DMS153 (cell line): ENCODE data around the gene CHMP5.

ENCODE experiments used
- DNase-seq: peaks from one replicate; lab custom pipeline; 2025; lab: John Stamatoyannopoulos, UW

Gene CHMP5

DNA sequence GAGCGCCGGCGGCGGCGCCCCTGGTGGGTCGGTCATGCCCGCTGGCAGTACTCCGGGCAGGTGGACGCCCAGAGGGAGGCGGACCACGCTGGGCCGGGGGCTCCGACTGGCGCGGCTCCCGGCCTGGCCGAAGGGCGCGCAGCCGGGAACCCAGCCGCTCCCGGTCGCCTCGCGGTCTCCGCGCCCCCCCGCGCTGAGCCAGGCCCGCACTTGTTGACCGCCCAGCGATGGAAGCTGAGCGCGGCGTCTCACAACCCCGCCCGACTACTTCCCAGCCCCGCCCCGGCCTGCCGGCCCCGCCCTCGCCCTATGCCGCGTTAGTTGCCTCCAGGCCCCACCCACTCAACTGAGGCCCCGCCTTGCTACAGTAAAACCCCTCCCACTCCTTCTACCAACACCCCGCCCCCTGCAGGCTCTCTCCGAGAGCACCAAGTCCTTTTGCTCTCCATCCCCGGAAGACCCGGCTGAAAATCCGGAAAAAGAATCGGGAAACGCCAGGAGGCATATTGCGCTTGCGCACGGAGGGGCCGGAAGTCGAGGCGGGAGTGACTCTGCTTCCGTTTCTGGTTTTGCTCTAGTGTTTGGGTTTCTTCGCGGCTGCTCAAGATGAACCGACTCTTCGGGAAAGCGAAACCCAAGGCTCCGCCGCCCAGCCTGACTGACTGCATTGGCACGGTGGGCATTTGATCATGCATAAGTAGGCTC is at the start of gene CHMP5, which contains the start of gene BAG1:
TSS of gene CHMP5 (plus strand) at position 577 of the 705 bp plus-strand sequence. CDS start at position 607, 30 bp downstream.
TSS of gene BAG1 (minus strand) at position 236 of the 705 bp plus-strand sequence.
- DNase-seq = peak; percentile 99

DNA sequence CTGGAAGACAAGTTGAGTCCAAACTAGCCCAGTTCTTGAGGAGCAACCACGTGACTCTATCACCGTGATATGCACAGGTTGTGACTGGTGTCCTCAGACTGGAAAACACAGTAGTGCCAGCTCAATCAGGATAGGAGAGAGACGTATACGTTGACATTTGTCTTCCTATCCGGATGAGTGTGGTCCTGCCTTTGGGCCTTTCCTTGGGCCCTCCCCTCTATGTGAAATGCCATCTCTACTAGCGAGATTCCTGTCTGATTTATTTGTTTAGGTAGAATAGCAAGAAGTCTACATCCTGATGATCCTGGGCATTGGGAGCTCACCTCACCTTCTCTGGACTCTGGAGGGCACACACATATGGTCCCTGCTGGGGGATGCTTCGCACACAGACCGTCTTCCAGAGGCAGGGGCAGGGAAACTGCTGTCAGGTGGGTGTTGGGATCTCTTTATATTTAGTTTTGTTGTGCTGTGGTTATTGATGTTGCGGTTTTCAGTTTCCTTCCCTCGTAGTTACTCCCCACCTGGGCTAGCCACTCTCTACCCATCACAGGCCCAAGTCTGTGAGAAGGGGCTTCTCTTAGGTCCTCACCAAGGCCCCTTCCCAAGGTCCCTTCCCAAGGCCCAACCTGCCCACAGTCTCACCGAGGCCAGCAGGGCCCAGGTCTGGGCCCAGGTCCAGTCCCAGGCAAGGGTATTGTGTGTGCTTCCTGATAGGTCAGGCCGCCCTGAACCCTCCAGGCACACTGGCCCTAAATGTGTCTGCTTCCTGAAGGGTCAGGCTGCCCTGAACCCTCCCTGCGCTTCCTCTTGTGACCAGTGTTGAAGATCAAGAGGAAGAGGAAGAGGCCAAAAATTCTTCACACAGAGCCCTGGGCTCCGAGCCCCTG is 43.9 kb upstream of the CHMP5 start:
- DNase-seq = no peak

DNA sequence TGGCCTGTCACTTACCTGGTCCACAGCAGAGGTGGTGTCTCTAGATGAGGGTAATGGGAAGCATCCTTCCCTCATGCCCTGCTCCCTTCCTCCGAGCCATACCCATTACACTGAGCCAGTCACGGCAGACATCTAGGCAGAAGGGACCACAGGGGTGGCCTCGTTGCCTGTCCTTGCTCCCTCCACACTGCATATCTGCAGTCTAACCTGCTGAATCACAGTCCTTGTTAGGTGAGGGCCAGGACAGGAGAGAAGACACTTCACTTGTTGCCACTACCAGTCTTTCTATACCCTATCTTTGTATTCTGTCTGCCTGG is 43.3 kb upstream of the CHMP5 start:
- DNase-seq = no peak

DNA sequence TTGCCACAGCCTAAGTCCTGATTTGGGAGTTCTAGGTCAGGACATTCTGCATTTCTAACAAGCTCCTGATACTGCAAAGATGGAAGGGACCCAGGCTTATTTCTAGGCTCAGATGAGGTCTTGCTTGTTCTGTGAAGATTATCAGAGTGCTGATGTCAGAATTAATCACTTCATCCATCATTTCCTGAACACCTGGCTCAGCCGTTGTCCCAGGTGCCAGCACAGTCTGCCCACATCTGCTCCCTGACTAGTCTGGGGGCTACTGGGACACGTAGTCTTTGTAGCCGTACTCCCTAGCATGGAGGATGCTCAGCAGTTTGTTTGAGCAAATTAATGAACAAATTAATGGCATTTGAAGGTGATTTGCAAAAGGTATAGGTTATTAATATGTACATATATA is 42.8 kb upstream of the CHMP5 start:
- DNase-seq = no peak

DNA sequence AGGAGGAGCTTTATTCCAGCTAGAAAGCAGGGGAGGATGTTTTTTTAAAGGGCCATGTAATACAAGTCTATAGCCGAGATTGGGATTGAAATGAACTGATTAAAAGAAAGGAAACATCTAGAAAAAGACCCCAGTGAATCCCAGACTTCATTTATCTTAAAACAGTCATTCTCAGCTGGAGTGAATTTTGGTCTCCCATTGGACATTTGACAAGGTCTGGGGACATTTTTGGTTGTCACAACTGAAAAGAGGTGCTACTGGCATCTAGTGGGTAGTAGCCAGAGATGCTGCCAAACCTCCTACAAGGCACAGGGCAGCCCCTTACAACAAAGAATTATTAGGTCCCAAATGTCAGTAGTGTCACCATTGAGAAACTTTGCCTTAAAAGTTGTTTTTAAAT is 41.2 kb upstream of the CHMP5 start:
- no peak for DNase-seq

DNA sequence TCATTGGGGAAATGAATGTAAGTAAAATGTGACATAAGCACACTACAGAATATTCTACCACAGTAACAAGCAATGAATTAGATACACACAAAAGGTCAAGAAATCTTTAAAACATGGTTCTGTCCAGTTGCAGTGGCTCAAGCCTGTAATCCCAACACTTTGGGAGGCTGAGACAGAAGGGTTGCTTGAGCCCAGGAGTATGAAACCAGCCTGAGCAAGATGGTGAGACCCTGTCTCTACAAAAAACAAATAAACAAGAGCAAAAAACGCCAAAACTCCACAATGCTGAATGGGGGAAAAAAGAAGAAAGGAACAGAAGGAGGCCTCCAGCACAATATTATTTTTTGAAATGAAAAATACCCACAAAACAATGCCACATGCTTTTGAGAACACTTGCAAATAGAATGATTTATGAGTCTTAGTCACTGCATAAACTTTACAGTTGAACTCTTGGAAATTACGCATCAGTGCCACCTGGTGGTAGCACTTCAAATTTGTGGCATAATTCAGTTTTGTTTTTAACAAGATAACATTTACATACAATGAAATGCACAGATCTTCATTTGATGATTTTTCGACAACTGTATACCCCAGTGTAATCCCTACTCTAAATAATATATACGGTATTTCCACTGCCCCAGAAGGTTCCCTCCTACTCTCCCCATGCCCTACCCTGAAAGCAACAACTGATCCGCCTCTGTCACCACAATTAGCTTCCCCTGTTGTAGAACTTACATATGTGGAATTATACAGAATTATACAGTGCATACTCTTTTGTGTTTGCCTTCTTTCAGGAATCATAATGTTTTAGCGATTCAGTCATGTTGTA is 39.3 kb upstream of the CHMP5 start:
- DNase-seq = peak; percentile 52

DNA sequence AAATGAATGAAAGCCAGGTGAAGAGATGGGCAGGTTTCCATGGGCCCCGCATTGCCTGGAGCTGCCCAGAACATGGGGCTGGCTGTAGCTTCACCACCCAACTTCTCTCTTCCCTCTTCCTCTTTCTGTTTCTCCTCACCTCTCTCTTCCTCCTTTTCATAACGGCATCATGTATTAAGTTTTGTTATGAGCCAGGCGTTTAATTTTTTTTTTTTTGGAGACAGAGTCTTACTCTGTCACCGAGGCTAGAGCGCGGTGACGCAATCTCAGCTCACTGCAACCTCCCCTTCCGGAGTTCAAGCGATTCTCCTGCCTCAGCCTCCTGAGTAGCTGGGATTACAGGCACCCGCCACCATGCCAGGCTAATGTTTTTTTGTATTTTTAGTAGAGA is 37.8 kb upstream of the CHMP5 start:
- DNase-seq = no peak

DNA sequence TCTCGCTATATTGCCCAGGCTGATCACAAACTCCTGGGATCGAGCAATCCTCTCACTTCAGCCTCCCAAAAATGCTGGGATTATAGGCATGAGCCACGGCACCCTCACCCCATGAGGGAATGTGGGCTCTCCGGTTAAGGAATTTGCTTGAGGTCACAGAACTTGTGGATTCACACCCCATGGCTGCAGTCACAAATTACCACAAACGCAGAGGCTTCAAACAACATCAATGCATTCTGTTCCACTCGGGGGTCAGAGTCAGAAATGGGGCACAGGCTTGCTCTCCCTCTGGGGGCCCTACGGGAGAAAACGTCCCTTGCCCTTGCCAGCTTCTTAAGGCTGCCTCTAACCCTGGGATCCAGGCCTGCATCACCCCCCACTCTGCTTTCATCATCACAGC is 37.1 kb upstream of the CHMP5 start:
- no peak for DNase-seq

DNA sequence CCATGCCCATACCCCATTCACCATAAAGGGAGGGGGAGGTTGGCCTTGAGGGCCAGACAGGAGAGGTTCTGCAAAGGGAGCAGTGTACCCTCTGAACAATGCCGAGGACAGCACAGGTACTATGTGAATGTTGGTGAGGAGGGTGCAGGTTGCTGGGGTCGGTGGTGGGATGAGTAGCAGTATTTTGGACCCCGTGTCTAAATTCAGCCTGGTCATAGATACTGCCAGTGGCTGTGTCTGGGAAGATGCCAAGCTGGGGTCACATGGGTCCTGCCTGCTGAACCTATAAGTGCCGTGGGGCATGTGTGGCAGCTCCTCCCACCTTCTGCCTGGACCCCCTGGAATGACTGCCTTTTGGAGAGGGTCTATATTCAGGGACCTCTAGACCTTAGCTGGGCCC is 36.2 kb upstream of the CHMP5 start:
- no peak for DNase-seq

DNA sequence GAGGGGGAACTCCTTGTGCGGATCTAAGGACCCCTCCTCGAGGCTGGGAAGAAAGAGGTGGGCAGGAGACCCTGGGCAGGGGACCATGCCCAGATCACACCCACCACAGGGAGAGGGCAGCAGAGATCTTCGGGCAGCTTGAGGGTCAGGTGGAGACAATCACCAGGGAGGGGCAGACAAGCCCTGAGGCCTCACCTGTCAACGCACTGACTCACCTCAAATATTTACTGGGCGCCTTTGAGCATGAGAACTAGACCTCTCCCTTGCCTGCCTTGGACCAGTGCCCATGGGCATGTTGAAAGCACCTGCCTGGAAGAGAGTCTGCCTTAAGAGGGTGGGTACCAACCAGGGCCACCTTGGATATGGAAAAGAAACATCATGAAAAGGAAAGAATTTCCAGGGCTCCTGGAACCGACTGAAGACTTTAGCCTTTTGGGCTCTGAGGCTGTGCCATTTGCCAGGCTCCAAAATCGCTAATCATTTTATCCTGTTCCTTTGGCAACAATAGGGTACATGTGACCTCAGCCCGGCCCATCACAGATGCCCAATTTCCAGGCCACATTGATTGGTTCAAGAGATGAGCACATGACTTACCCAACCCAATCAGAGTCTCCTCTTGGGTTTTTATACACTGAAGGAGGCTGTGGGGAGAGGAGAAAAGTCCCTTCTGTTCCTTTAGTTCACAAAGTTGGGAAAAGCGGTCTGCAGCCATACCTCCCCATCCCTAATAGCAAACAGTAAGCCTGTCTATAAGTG is 35.3 kb upstream of the CHMP5 start:
- peak; percentile 93 for DNase-seq

DNA sequence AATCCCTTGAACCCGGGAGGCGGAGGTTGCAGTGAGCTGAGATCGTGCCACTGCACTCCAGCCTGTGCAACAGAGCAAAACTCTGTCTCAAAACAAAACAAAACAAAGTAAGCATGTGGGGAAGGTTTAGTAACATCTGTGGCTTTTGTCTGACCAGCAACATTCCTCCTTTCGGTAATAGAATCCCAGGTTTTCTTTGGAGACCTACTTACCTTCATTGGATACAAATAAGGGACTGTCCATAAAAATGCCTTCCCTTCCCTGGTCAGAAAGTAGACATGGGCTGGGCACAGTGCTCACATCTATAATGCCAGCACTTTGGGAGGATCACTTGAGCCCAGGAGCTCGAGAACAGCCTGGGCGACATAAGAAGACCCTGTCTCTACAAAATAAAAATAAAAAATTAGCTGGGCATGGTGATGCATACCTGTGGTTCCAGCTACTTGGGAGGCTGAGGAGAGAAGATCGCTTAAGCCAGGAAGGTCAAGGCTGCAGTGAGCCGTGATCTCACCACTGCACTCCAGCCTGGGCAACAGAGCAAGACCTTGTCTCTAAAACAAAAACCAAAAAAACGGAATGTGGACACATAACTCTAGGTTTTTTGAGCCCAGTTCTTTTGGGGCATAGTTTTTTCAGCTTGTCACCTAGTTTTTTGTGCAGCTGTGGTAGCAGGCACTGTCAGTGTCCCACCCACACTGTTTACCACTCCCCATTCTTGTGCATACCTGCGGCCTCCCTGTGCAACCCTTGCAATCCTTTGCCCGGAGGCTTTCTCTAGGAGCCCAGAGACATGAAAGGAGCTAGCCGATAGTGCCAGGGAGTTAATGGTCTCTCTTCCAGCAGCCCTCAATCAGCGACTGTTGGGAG is 33.9 kb upstream of the CHMP5 start:
- DNase-seq = no peak

DNA sequence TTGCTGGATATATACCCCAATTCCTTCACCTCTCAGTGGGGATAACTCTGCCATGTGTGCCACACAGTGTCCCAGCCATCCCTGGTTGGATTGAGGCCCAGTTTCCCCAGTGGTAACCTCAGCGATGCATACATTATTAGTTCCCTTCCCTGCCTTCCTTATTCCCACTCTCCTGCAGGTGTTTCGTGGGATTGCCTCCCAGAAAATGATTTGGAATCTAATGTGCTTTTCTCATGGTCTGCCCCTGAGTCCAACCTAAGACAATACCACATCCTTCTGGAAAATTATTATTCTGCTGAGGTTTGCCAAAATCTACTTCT is 33.3 kb upstream of the CHMP5 start:
- DNase-seq = no peak

DNA sequence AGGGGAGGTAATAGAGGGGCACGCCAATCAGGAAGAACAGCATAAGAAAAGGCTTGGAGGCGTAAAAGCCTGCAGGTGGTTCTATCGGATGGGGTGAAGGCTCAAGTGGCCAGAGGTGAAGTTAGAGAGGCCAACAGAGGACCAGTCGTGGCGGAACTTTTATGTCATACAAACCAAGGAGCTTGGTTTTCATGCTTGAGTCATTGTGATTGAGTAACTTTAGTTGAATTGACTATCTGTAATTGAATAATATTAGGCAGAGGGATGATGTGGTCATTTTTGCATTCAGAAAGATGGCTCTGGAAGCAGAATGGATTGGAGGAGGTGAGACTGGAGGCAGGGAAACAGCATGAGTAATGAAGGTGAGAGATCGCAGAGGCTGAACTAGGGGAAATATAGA is 32.0 kb upstream of the CHMP5 start:
- DNase-seq = no peak

DNA sequence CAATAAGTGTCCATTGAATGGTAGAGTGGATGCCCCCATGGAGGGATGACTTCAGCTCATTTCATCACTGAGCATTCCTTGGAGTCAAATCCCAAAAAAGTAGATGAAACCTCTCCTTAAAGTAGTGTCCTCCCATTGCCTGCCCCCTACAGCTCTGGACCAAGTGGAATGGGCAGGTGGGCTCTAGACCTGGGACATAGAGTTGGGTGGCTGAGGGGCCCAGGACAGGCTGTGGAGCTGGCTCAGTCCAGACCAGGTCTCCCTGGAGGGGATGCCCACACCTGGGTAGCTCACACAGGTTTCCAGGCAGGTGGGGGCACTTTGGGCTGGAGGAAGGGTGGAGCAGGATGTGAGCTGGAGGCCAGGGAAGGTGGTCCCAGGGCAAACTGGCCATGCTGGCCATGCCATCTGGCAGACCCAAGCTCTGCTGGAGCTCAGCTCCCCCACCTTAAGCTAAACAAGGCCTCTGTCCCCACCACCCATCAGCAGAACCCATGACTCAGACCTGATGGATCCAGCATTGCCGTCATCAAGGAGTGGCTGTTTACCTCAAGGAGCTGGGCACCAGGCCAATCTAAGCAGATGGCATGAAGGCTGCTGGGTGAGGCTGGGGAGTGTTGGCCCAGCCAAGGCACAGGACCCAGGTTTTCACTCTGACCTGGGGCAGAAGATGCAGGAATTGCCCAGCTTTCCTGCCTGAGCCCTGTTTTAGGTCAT is 31.1 kb upstream of the CHMP5 start:
- peak; percentile 74 for DNase-seq

DNA sequence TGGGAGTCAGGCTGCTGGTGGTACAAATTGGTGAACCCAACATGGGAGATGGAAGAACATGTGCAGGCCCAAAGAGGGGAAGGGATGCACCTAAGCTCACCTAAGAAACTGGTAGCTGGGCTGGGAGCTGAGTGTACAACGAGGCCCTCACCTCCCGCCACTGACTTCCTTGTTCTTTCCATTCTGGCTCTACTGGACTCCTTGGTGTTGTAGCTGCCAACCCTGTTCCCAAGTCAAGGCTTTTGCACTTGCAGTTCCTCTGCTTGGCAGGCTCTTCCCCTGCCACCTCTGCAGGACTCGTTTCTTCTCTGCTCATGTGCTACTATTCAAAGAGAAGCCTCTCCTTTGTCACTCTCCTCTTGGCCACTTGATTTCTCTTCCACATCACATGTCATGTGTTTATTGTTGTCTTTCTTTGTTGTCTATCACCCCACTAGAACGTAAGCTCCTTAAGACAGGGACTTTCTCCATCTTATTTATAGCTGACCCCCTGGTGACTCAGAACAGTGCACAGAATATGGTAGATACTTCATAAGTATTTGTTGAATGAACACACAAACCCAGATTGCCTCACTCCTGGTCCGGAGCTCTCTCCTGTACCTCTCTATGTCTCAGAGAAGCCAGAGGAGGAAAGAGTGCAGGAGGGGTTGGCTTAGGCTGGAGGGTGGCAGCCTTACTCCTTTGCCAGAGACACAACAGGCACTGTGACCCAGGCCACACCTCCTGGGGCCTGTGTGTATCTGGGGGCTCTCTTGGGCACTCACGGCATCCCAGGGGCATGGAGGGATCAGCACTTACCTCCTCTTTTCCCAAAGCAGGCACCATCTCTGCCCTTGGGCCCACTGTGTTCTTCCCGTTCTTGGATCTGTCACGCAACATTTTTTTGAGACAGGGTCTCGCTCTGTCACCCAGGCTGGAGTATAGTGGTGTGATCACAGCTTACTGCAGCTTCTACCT is 30.1 kb upstream of the CHMP5 start:
- DNase-seq = no peak

DNA sequence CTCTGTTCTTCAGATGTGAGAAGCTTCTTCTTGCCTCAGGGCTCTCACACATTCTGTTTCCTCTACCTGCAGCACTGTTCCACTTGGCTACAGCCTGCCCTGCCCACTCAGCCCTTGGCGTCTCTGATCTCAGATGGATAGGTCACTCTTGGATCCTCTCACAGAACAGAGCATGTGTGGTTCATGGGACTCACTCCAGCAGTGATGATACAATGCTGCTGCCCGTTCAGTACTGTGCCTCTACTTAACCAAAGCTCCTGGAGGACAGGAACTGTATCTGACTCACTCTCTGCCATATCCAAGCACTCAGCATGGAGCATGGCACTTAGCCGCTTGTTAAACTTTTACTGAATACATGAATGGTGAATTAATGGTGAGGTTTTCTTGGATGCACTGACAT is 28.3 kb upstream of the CHMP5 start:
- DNase-seq = no peak

DNA sequence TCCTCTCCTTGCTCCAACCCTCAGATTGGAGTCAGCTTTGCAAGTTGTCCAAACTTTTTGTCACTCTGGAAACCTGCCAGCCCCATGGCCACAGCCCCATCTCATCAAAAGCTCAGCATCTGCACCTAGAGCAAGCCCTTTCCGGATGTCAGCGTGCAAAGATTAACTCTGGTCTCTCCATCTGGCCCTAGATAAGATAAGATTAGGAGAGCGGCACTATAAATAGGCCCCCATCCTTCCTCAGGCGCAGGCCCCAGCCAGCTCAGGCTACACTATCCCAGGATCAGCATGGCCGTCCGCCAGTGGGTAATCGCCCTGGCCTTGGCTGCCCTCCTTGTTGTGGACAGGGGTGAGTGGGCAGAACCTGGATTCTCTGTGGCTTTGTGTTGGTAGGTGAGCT is 24.9 kb upstream of the CHMP5 start, which contains the start of gene SPINK4:
TSS of gene SPINK4 (plus strand) at position 247 of the 400 bp plus-strand sequence. CDS start at position 289, 42 bp downstream.
- no peak for DNase-seq

DNA sequence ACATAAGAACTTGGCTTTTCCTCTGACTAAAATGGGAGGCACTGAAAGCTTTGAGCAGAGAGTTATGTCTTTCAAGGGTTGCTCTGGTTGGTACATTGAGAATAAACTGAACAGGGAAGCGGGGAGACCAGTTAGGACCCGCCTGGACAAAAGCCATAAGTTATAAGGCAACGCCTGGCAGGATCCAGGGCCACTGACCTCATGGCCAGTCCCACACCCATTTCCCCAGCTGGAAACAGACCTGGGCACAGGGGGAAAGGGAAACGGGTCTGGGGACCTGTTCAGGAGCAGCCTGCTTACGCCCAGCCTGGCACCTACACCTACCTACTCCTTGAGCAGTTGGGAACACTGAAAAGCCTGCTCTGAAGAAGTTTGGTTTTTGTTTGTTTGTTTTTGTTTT is 23.6 kb upstream of the CHMP5 start:
- DNase-seq = no peak

DNA sequence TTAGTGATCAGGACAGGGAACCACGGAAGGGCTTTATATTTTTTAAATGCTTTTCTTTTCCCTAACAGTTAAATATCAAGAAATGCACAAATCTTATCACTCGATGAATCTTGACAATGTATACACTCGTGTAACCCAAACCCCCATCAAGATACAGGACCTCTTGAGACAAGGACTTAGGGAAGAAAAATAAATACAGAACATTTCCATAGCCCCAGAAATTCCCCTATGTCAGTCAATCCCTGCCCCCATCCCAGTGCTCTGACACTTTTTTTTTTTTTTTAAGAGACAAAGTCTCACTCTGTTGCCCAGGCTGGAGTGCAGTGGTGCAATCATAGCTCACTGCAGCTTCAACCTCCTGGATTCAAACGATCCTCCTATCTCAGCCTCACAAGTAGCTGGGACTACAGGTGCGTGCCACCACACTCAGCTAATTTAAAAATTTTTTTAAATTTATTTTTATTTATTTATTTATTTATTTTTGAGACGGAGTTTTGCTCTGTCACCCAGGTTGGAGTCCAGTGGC is 22.2 kb upstream of the CHMP5 start:
- DNase-seq = no peak
